HEK293T (cell line): Measurements from ENCODE around the gene ASAP2.

Experiments used
- BHLHE40 ChIP-seq: fragments of 450-650 bp; IDR thresholded peaks from 2 replicates; pipeline ENCODE4 v1.6.1; 2016; ENCODE audit warnings: mild to moderate bottlenecking, moderate library complexity, borderline replicate concordance
- CTBP1 ChIP-seq: fragments of 450-650 bp; IDR thresholded peaks from 2 replicates; pipeline ENCODE4 v1.6.1; 2016; ENCODE audit warnings: borderline replicate concordance
- ELF4 ChIP-seq: fragments of 450-650 bp; IDR thresholded peaks from 2 replicates; pipeline ENCODE4 v1.6.1; 2017; ENCODE audit warnings: antibody characterized with exemption
- FOXA1 ChIP-seq: fragments of 450-650 bp; IDR thresholded peaks from 2 replicates; pipeline ENCODE4 v1.6.1; 2016; ENCODE audit warnings: mild to moderate bottlenecking
- FOXK2 ChIP-seq: fragments of 450-650 bp; IDR thresholded peaks from 2 replicates; pipeline ENCODE4 v1.6.1; 2016; ENCODE audit warnings: mild to moderate bottlenecking
- FOXM1 ChIP-seq: fragments of 450-650 bp; IDR thresholded peaks from 2 replicates; pipeline ENCODE4 v1.6.1; 2017; ENCODE audit warnings: mild to moderate bottlenecking, borderline replicate concordance
- HDGF ChIP-seq: fragments of 450-650 bp; IDR thresholded peaks from 2 replicates; pipeline ENCODE4 v1.6.1; 2017; ENCODE audit warnings: antibody characterized with exemption, borderline replicate concordance
- SP1 ChIP-seq: fragments of 450-650 bp; IDR thresholded peaks from 2 replicates; pipeline ENCODE4 v1.6.1; 2017
- SUZ12 ChIP-seq: fragments of 450-650 bp; IDR thresholded peaks from 2 replicates; pipeline ENCODE4 v1.6.1; 2016; ENCODE audit warnings: mild to moderate bottlenecking
- TARDBP ChIP-seq: fragments of 450-650 bp; IDR thresholded peaks from 2 replicates; pipeline ENCODE4 v1.6.1; 2016
- ZNF384 ChIP-seq: fragments of 450-650 bp; IDR thresholded peaks from 2 replicates; pipeline ENCODE4 v1.6.1; 2016

DNA sequence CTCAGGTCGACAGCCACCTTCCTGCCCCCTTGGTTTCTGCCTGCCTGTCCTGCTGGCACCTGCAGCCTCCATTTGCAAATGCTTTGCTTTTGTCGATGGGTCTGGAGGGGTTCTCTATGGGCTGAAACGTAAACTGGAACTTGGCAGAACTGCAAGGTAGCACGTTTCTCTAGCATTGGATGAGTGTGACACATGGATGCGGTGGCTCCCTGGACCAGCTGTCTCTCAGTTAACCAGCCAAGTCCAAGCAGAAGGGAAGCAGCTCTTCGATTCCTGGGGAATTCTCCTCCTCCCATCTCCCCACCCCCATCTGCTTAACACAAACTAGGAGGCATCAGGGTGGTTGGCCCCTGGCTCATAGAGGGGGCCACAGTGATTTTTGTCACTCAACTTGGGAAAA is 159.4 kb downstream of the ASAP2 start:
- TF ChIP-seq BHLHE40 (no peak), FOXA1 (no peak), HDGF (no peak), SP1 (no peak), TARDBP (no peak), CTBP1 (no peak), SUZ12 (no peak), FOXK2 (no peak), FOXM1 (no peak), ELF4 (no peak), ZNF384 (no peak)
